SJCRH30 (cell line): ENCODE results near the gene CDK2AP2. TPM values are rescaled to one million over a fixed set of nuclear protein-coding genes. Genes with fewer than 3 reads are reported as not detected.
A peak's percentile ranks its signal among the peaks of the same experiment; 100 is the strongest.
"Not testable (repeated sequence)": the region's sequence is repeated elsewhere in the genome, so short reads cannot be mapped to it uniquely, and the experiment has no call there.

Experiments
- DNase-seq, 2 experiments: peaks; one replicate each; pipeline ENCODE4 v3.0.0-alpha.2; 2015 to 2020
- H3K27ac ChIP-seq: fragments of 250-450 bp; sonication (Bioruptor Pico); 2 replicates; pipeline ENCODE4 v1.5.1; 2020; ENCODE audit warnings: mild to moderate bottlenecking, moderate library complexity
- H3K27me3 ChIP-seq: fragments of 250-450 bp; sonication (Bioruptor Pico); 2 replicates; pipeline ENCODE4 v1.5.1; 2020; ENCODE audit warnings: mild to moderate bottlenecking, moderate library complexity
- H3K36me3 ChIP-seq: fragments of 250-450 bp; sonication (Bioruptor Pico); 2 replicates; pipeline ENCODE4 v1.5.1; 2020; ENCODE audit warnings: mild to moderate bottlenecking, moderate library complexity
- H3K4me1 ChIP-seq: fragments of 250-450 bp; sonication (Bioruptor Pico); 2 replicates; pipeline ENCODE4 v1.5.1; 2020; ENCODE audit warnings: mild to moderate bottlenecking, moderate library complexity
- H3K4me3 ChIP-seq: fragments of 250-450 bp; sonication (Bioruptor Pico); 2 replicates; pipeline ENCODE4 v1.5.1; 2020; ENCODE audit warnings: mild to moderate bottlenecking, moderate library complexity
- H3K9me3 ChIP-seq: fragments of 250-450 bp; sonication (Bioruptor Pico); replicated peaks from 2 replicates; pipeline ENCODE4 v1.5.1; 2020; ENCODE audit warnings: mild to moderate bottlenecking, moderate library complexity
- total RNA-seq: library from RNA; depleted of rRNA; stranded (reverse); fragments of >200 nt; shearing (Covaris generic); gene quantifications from 2 replicates; pipeline ENCODE4 v1.2.3, GENCODE V29; 2014; rRNA removed

CDK2AP2 gene, protein sequence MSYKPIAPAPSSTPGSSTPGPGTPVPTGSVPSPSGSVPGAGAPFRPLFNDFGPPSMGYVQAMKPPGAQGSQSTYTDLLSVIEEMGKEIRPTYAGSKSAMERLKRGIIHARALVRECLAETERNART
- total RNA-seq = 15.8 and 15.9 TPM in 2 replicates

- H3K27ac ChIP-seq = peak within 1 kb of the TSS; percentile 68
- H3K9me3 ChIP-seq = no peaks in the 10 kb centered on the region
- H3K4me3 ChIP-seq = peak within 1 kb of the TSS; percentile 91
- no peaks in the 10 kb centered on the region for H3K27me3 ChIP-seq
- peak; percentile 99 for DNase-seq
- no peaks in the 10 kb centered on the region for H3K4me1 ChIP-seq
- no peaks in the 10 kb centered on the region for H3K36me3 ChIP-seq
Observed at GRCh38 chr11:67507864-67508485, at the start of gene CDK2AP2. TSS of gene CDK2AP2 (minus strand) at chr11:67508162. CDS start at chr11:67508082, 80 bp downstream.

DNA sequence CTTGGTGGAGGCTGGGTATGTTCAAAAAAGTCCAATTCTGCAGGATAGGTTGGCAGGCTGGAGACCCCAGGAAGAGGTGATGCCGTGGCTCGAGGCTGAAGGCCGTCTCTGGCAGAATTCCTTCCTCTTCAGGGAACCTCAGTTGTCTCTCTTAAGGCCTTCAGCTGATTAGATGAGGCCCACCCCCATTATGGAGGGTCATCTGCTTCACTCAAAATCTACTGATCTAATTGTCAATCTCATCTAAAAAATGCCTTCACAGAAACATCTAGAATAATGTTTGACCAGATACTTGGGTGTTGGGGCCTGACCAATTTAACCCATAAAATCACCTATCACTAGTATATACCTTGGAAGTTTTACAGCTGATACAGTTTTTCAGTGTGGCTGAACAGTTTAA lies 48.3 kb upstream of the CDK2AP2 start:
- no peak for DNase-seq
- Histone ChIP-seq H3K27ac (no peak overlapping the region), H3K36me3 (no peaks in the 10 kb centered on the region), H3K4me3 (no peak overlapping the region), H3K27me3 (no peaks in the 10 kb centered on the region), H3K9me3 (no peaks in the 10 kb centered on the region), H3K4me1 (no peaks in the 10 kb centered on the region)

GRCh38 chr11:67551697-67552096 lies 43.7 kb upstream of the CDK2AP2 start:
- H3K4me1 ChIP-seq, H3K27me3 ChIP-seq, H3K36me3 ChIP-seq: not testable (repeated sequence)

DNA sequence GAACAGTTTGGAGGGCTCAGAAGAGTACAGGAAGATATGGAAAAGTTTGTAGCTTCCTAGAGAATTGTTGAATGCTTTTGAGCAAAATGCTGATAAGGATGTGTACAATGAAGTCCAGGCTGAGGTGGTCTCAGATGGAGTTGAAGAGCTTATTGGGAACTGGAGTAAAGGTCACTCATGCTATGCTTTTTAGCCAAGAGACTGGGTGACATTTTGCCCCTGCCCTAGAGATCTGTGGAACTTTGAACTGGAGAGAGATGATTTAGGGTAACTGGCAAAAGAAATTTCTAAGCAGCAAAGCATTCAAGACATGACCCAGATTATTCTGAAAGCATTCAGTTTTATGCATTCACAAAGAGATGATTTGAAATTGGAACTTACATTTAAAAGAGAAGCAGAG lies 43.2 kb upstream of the CDK2AP2 start:
- Histone ChIP-seq H3K4me3 (no peak overlapping the region), H3K9me3 (no peaks in the 10 kb centered on the region), H3K36me3 (no peaks in the 10 kb centered on the region), H3K27me3 (no peaks in the 10 kb centered on the region), H3K27ac (no peak overlapping the region), H3K4me1 (no peaks in the 10 kb centered on the region)
- no peak for DNase-seq

More at GRCh38 chr11:67551697-67552096, 43.7 kb upstream of the CDK2AP2 start:
- not testable (repeated sequence) for H3K27ac ChIP-seq, DNase-seq, H3K9me3 ChIP-seq, H3K4me3 ChIP-seq

DNA sequence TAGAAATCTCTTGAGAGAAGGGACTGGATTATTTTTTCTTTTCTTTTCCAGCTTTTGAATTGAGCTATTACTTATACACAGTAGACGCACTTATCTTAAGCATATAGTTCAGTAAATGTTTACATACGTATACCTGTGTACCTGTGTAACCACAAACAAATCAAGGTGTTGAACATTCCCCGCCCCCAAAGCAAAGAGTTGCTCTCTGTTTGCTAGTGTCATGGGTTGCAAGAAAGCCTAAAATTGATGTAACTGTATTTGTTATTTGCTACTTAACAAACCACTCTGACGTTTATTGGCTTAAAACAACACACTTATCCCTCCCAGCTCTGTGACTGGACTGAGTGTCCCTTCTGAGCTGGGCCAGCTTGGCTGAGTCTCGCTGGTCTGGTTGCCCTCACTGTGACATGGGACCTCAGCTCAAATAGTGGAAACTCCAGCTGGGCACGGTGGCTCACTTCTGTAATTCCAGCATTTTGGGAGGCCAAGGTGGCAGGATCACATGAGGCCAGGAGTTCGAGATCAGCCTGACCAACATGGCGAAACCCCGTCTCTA lies 40.7 kb upstream of the CDK2AP2 start:
- Histone ChIP-seq H3K4me3 (no peak overlapping the region), H3K9me3 (no peaks in the 10 kb centered on the region), H3K27ac (no peak overlapping the region), H3K36me3 (no peaks in the 10 kb centered on the region), H3K27me3 (no peaks in the 10 kb centered on the region), H3K4me1 (no peaks in the 10 kb centered on the region)
- DNase-seq = no peak

- not testable (repeated sequence) for DNase-seq, H3K4me1 ChIP-seq, H3K27ac ChIP-seq, H3K27me3 ChIP-seq, H3K4me3 ChIP-seq, H3K9me3 ChIP-seq, H3K36me3 ChIP-seq
Observed at GRCh38 chr11:67548112-67548511, 40.1 kb upstream of the CDK2AP2 start.

GRCh38 chr11:67545280-67545679 lies 37.3 kb upstream of the CDK2AP2 start:
- Histone ChIP-seq H3K4me3 (no peak overlapping the region), H3K27ac (no peak overlapping the region), H3K27me3 (no peaks in the 10 kb centered on the region), H3K36me3 (no peaks in the 10 kb centered on the region), H3K4me1 (no peaks in the 10 kb centered on the region), H3K9me3 (no peaks in the 10 kb centered on the region)
- peak in 1 of 2 experiments; percentile 28 for DNase-seq

DNA sequence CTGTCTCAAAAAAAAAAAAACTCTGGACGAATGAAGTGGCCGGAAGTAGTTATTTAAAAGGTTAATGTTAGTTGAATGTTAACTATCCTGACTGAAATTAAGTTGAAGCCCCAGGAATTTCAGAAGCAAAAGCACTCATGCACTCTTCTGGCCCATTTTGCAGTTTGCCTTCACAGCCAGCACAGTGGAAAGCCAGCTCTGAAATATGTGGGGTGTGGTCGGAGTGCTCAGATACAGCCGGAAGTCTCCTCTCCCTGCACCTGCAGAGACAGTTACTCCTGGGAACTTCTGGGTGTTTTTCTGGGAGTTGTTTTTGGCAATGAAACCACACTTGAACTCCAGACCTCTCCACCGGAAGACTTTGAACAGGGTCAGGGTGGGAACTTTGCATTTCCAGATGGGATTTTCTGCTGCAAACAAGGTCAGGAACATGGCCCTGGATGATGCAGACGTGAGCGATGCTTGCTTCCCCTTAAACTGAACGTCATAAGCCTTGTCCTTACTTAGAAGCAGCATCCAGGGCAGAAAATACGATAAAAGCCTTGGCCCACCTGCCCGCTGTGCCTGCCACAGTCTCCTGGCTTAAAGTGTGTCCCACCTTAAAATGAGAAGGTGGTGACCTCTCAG lies 36.8 kb upstream of the CDK2AP2 start:
- H3K27ac ChIP-seq = no peak overlapping the region
- no peaks in the 10 kb centered on the region for H3K36me3 ChIP-seq
- no peaks in the 10 kb centered on the region for H3K27me3 ChIP-seq
- no peaks in the 10 kb centered on the region for H3K4me1 ChIP-seq
- no peak for DNase-seq
- H3K9me3 ChIP-seq = no peaks in the 10 kb centered on the region
- H3K4me3 ChIP-seq = no peak overlapping the region

DNA sequence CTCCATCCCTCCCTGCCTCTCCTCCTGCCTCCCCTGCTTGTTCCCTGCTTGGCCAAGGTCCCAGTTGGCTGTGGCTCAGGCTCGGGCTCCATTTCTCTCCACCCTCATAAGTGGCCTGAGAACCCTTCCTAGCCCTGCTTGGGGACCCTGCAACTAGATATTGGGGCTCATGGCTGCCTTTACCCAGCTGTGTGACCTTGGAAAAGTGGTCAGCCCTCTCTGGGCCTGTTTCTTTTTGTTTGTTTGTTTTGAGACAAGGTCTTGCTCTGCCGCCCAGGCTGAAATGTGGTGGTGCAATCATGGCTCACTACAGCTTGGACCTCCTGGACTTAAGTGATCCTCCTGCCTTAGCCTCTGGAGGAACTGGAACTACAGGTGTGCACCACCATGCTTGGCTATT lies 35.6 kb upstream of the CDK2AP2 start:
- no peak for DNase-seq
- no peaks in the 10 kb centered on the region for H3K9me3 ChIP-seq

GRCh38 chr11:67542971-67543370 lies 35.0 kb upstream of the CDK2AP2 start:
- Histone ChIP-seq H3K9me3 (no peaks in the 10 kb centered on the region), H3K4me1 (no peaks in the 10 kb centered on the region), H3K27ac (no peak overlapping the region), H3K27me3 (no peaks in the 10 kb centered on the region), H3K36me3 (no peaks in the 10 kb centered on the region), H3K4me3 (no peak overlapping the region)
- no peak for DNase-seq

More for the DNA sequence above, 35.6 kb upstream of the CDK2AP2 start:
- Histone ChIP-seq H3K27me3 (no peaks in the 10 kb centered on the region), H3K27ac (no peak overlapping the region), H3K4me3 (no peak overlapping the region), H3K36me3 (no peaks in the 10 kb centered on the region), H3K4me1 (no peaks in the 10 kb centered on the region)

DNA sequence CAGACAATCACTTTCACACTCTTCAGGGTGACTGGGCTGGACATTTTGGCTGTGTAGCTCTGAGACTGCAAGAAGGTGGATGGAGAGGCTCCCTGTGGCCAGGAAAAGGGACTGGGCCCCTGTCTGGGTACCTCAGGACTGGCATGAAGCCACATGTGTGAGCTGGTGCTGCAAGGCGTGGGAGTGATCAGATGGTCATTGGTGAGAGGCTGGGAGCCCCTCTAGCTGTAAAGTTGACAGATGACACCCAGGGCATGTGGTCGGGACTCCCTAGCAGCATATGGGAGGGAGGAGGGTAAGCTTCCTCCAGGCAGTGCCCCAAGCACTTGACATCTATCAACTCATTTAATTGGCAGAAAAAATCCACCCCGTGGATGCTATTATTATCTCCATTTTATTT lies 34.2 kb upstream of the CDK2AP2 start:
- Histone ChIP-seq H3K4me3 (no peak overlapping the region), H3K9me3 (no peaks in the 10 kb centered on the region), H3K4me1 (no peaks in the 10 kb centered on the region), H3K27me3 (no peaks in the 10 kb centered on the region), H3K27ac (no peak overlapping the region), H3K36me3 (no peaks in the 10 kb centered on the region)
- DNase-seq = peak in 1 of 2 experiments; percentile 5

GRCh38 chr11:67541198-67541597 lies 33.2 kb upstream of the CDK2AP2 start:
- Histone ChIP-seq H3K4me3 (no peak overlapping the region), H3K27ac (no peak overlapping the region), H3K4me1 (no peaks in the 10 kb centered on the region), H3K9me3 (no peaks in the 10 kb centered on the region), H3K36me3 (no peaks in the 10 kb centered on the region), H3K27me3 (no peaks in the 10 kb centered on the region)
- no peak for DNase-seq

DNA sequence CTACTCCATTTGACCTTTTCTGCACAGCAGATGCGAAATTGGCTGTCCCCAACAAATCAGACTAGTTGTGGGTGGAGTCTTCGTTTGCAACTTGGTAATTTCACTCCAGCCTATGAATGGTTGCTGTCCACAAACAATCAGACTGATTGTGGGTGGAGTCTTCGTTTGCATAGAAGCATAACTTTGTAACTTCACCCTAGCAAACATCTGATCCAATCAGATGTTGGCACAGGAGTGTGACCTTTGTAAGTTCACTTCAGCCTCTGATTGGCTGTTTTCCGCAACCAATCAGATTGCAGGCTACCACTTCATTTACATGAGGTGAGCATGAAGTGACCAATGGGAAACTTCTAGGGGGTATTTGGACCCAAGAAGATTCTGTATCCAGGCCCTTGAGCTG lies 31.6 kb upstream of the CDK2AP2 start:
- no peaks in the 10 kb centered on the region for H3K36me3 ChIP-seq
- DNase-seq = peak in 1 of 2 experiments; percentile 15
- H3K27me3 ChIP-seq = no peaks in the 10 kb centered on the region
- no peaks in the 10 kb centered on the region for H3K4me1 ChIP-seq
- H3K27ac ChIP-seq = no peak overlapping the region
- H3K9me3 ChIP-seq = peaks cover under 1% of the 10 kb centered on the region
- no peak overlapping the region for H3K4me3 ChIP-seq

GRCh38 chr11:67538823-67539505 lies 31.0 kb upstream of the CDK2AP2 start:
- Histone ChIP-seq H3K27ac (no peak overlapping the region), H3K9me3 (peaks cover 6% of the 10 kb centered on the region), H3K27me3 (no peaks in the 10 kb centered on the region), H3K36me3 (no peaks in the 10 kb centered on the region), H3K4me3 (no peak overlapping the region), H3K4me1 (no peaks in the 10 kb centered on the region)
- no peak for DNase-seq

- Histone ChIP-seq H3K4me1 (no peaks in the 10 kb centered on the region), H3K9me3 (peaks cover 9% of the 10 kb centered on the region), H3K4me3 (no peak overlapping the region), H3K36me3 (no peaks in the 10 kb centered on the region), H3K27me3 (no peaks in the 10 kb centered on the region), H3K27ac (no peak overlapping the region)
- DNase-seq = no peak
Observed at GRCh38 chr11:67538306-67538705, 30.3 kb upstream of the CDK2AP2 start.
